IPS-18a (cell line): ENCODE measurements around the gene RPH3AL.

ENCODE experiments used
- H3K27ac ChIP-seq: one replicate; pipeline ENCODE4 v1.5.1; 2013; ENCODE audit warnings: low read length
- H3K27me3 ChIP-seq: one replicate; pipeline ENCODE4 v1.6.1; 2013; ENCODE audit warnings: mild to moderate bottlenecking, low read length; ENCODE audit not compliant: control insufficient read depth, insufficient read depth
- H3K36me3 ChIP-seq: one replicate; pipeline ENCODE4 v1.6.1; 2013; ENCODE audit warnings: low read depth, low read length; ENCODE audit not compliant: control insufficient read depth
- H3K4me1 ChIP-seq: one replicate; pipeline ENCODE4 v1.6.1; 2013; ENCODE audit warnings: low read depth, low read length; ENCODE audit not compliant: control insufficient read depth
- H3K4me3 ChIP-seq: one replicate; pipeline ENCODE4 v1.5.1; 2013; ENCODE audit warnings: low read length
- H3K9ac ChIP-seq: one replicate; pipeline ENCODE4 v1.6.1; 2013; ENCODE audit warnings: mild to moderate bottlenecking, low read length, moderate library complexity
- H3K9me3 ChIP-seq: one replicate; pipeline ENCODE4 v1.6.1; 2013; ENCODE audit warnings: low read depth, low read length; ENCODE audit not compliant: control insufficient read depth

Gene RPH3AL

GRCh38 chr17:265718-266117, 86.9 kb downstream of the RPH3AL start:
- Histone ChIP-seq H3K4me1 (peaks cover 1% of the 10 kb centered on the region), H3K4me3 (no peak overlapping the region), H3K27ac (no peak overlapping the region), H3K36me3 (no peaks in the 10 kb centered on the region), H3K27me3 (peaks cover 4% of the 10 kb centered on the region), H3K9me3 (no peaks in the 10 kb centered on the region), H3K9ac (no peak overlapping the region)

GRCh38 chr17:263773-264172, 88.8 kb downstream of the RPH3AL start:
- H3K27me3 ChIP-seq: peaks cover 6% of the 10 kb centered on the region
- H3K4me1 ChIP-seq: peaks cover 17% of the 10 kb centered on the region
- no peaks in the 10 kb centered on the region for H3K9me3 ChIP-seq
- H3K9ac ChIP-seq: no peak overlapping the region
- H3K27ac ChIP-seq: no peak overlapping the region
- H3K36me3 ChIP-seq: no peaks in the 10 kb centered on the region
- no peak overlapping the region for H3K4me3 ChIP-seq

DNA sequence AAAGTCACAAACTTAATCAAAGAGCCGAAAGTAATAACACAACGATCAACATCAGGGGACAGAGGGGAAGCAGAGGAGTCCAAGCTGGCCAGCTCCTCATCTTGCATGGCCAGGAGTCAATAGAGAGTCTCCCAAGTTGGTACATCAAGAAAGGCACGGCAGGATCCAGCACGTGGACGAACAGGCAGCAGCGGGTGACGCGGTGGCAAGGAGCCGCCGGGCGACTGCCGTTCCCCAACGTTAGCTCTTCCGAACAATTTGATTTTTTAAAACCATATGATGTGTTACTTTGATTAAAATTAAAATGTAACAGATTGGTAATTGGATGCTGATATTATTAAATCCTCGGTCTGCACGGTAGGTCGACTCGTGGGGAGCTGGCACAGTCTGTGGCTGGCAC, 89.3 kb downstream of the RPH3AL start:
- Histone ChIP-seq H3K27me3 (peaks cover 6% of the 10 kb centered on the region), H3K36me3 (no peaks in the 10 kb centered on the region), H3K4me1 (peaks cover 17% of the 10 kb centered on the region), H3K27ac (no peak overlapping the region), H3K4me3 (no peak overlapping the region), H3K9me3 (no peaks in the 10 kb centered on the region), H3K9ac (no peak overlapping the region)

- no peak overlapping the region for H3K27ac ChIP-seq
- no peak overlapping the region for H3K4me3 ChIP-seq
- H3K9me3 ChIP-seq: no peaks in the 10 kb centered on the region
- H3K36me3 ChIP-seq: no peaks in the 10 kb centered on the region
- H3K27me3 ChIP-seq: peaks cover 6% of the 10 kb centered on the region
- H3K4me1 ChIP-seq: peaks cover 17% of the 10 kb centered on the region
- no peak overlapping the region for H3K9ac ChIP-seq
These were observed 91.0 kb downstream of the RPH3AL start for GRCh38 chr17:261635-262034.

DNA sequence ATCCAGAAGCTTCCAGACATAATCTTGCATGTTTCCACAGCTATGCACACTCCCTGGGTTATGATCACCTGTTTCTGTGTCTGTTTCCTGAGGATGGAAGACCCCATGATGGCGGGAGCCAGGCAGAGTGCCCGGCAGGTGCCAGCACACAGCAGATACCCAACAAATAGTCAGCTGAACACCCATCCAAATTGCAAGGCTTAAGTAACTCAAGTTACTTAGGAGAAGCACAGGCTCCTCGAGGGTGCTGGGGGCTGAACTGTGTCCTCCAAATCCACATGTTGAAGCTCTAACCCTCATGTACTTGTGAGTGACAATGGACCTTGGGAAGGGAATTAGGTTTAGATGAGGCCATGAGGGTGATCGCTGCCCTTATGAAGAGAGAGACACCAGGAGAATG, 91.7 kb downstream of the RPH3AL start:
- Histone ChIP-seq H3K9ac (no peak overlapping the region), H3K4me3 (no peak overlapping the region)

GRCh38 chr17:260031-260791, 92.4 kb downstream of the RPH3AL start:
- Histone ChIP-seq H3K27me3 (peaks cover 6% of the 10 kb centered on the region), H3K9me3 (no peaks in the 10 kb centered on the region), H3K27ac (no peak overlapping the region), H3K36me3 (no peaks in the 10 kb centered on the region), H3K4me3 (no peak overlapping the region), H3K4me1 (peaks cover 17% of the 10 kb centered on the region), H3K9ac (no peak overlapping the region)

More for the DNA sequence above, 91.7 kb downstream of the RPH3AL start:
- Histone ChIP-seq H3K27ac (no peak overlapping the region), H3K27me3 (peaks cover 6% of the 10 kb centered on the region), H3K4me1 (peaks cover 17% of the 10 kb centered on the region), H3K9me3 (no peaks in the 10 kb centered on the region), H3K36me3 (no peaks in the 10 kb centered on the region)

GRCh38 chr17:259341-259976, 93.1 kb downstream of the RPH3AL start:
- Histone ChIP-seq H3K27ac (no peak overlapping the region), H3K9ac (no peak overlapping the region), H3K9me3 (no peaks in the 10 kb centered on the region), H3K36me3 (no peaks in the 10 kb centered on the region), H3K27me3 (peaks cover 6% of the 10 kb centered on the region), H3K4me1 (peaks cover 17% of the 10 kb centered on the region), H3K4me3 (no peak overlapping the region)

GRCh38 chr17:258906-259305, 93.7 kb downstream of the RPH3AL start:
- Histone ChIP-seq H3K27me3 (peaks cover 6% of the 10 kb centered on the region), H3K9ac (no peak overlapping the region), H3K9me3 (no peaks in the 10 kb centered on the region), H3K27ac (no peak overlapping the region), H3K4me3 (no peak overlapping the region), H3K36me3 (no peaks in the 10 kb centered on the region), H3K4me1 (peaks cover 17% of the 10 kb centered on the region)

GRCh38 chr17:258045-258734, 94.4 kb downstream of the RPH3AL start:
- Histone ChIP-seq H3K9ac (no peak overlapping the region), H3K36me3 (no peaks in the 10 kb centered on the region), H3K27me3 (peaks cover 6% of the 10 kb centered on the region), H3K4me3 (no peak overlapping the region), H3K4me1 (peaks cover 17% of the 10 kb centered on the region), H3K9me3 (no peaks in the 10 kb centered on the region), H3K27ac (no peak overlapping the region)

GRCh38 chr17:253091-253846, 99.3 kb downstream of the RPH3AL start:
- no peak overlapping the region for H3K4me3 ChIP-seq
- H3K36me3 ChIP-seq: no peaks in the 10 kb centered on the region
- no peaks in the 10 kb centered on the region for H3K9me3 ChIP-seq
- no peak overlapping the region for H3K27ac ChIP-seq
- H3K9ac ChIP-seq: no peak overlapping the region
- H3K4me1 ChIP-seq: no peaks in the 10 kb centered on the region
- H3K27me3 ChIP-seq: no peaks in the 10 kb centered on the region

GRCh38 chr17:252456-252855, 100.2 kb downstream of the RPH3AL start:
- no peak overlapping the region for H3K9ac ChIP-seq
- no peak overlapping the region for H3K27ac ChIP-seq
- no peaks in the 10 kb centered on the region for H3K4me1 ChIP-seq

More at GRCh38 chr17:252456-252855, 100.2 kb downstream of the RPH3AL start:
- no peak overlapping the region for H3K4me3 ChIP-seq
- no peaks in the 10 kb centered on the region for H3K9me3 ChIP-seq
- no peaks in the 10 kb centered on the region for H3K36me3 ChIP-seq
- H3K27me3 ChIP-seq: no peaks in the 10 kb centered on the region
